CD4-positive, alpha-beta memory T cell (primary cell): Measurements from ENCODE around the gene ZFP69B. TPM values are rescaled to one million over a fixed set of nuclear protein-coding genes. Genes with fewer than 3 reads are reported as not detected.

Experiments
- CTCF ChIA-PET: fragments of 350-600 bp; sonication (Branson Sonifier 250); formaldehyde crosslinking; loops from one replicate; lab custom pipeline; 2021; ENCODE audit warnings: inconsistent platforms; ENCODE audit not compliant: partially characterized antibody; lab: Charles Lee
- POLR2A ChIA-PET: fragments of 350-600 bp; sonication (Branson Sonifier 250); formaldehyde crosslinking; loops from one replicate; lab custom pipeline; 2021; ENCODE audit not compliant: partially characterized antibody; lab: Charles Lee
- DNase-seq, 5 donors: peaks; one replicate each; pipeline versions ENCODE4 v3.0.0 to v3.0.0-alpha.2; 2020 to 2022; ENCODE audit warnings: mixed read lengths in 1 of 5
- H3K27ac ChIP-seq: one replicate; pipeline ENCODE4 v1.7.0; 2013; ENCODE audit warnings: low read depth, low read length
- H3K27me3 ChIP-seq: 2 replicates; pipeline ENCODE4 v1.7.0; 2013; ENCODE audit warnings: mild to moderate bottlenecking, low read length, moderate library complexity; ENCODE audit not compliant: insufficient read depth
- H3K36me3 ChIP-seq: 2 replicates; pipeline ENCODE4 v1.7.0; 2013; ENCODE audit warnings: mild to moderate bottlenecking, low read length, moderate library complexity; ENCODE audit not compliant: insufficient read depth
- H3K4me1 ChIP-seq: 2 replicates; pipeline ENCODE4 v1.7.0; 2013; ENCODE audit warnings: mild to moderate bottlenecking, low read length, moderate library complexity; ENCODE audit not compliant: insufficient read depth
- H3K4me3 ChIP-seq, 2 donors: one replicate each; pipeline ENCODE4 v1.7.0; 2013; ENCODE audit warnings: low read length in 2 of 2, mild to moderate bottlenecking in 1 of 2
- H3K9me3 ChIP-seq, 2 donors: one replicate each; pipeline ENCODE4 v1.7.0; 2013; ENCODE audit warnings: low read length in 2 of 2, control low read depth in 1 of 2; ENCODE audit not compliant: control insufficient read depth in 1 of 2
- H3K27ac Mint-ChIP-seq, 7 donors: one replicate each; pipeline ENCODE4 v1.8.0; 2020 to 2021; ENCODE audit warnings: mixed read lengths in 7 of 7, mild to moderate bottlenecking in 6 of 7, inconsistent platforms in 3 of 7, moderate library complexity in 3 of 7
- H3K27me3 Mint-ChIP-seq, 2 donors: one replicate each; pipeline ENCODE4 v1.8.0; 2020 to 2021; ENCODE audit warnings: mixed read lengths in 2 of 2
- H3K36me3 Mint-ChIP-seq, 2 donors: one replicate each; pipeline ENCODE4 v1.8.0; 2020 to 2021; ENCODE audit warnings: mixed read lengths in 2 of 2, inconsistent platforms in 1 of 2, mild to moderate bottlenecking in 1 of 2
- H3K4me1 Mint-ChIP-seq, 4 donors: one replicate each; pipeline ENCODE4 v1.8.0; 2020 to 2021; ENCODE audit warnings: mixed read lengths in 4 of 4, mild to moderate bottlenecking in 1 of 4
- H3K4me3 Mint-ChIP-seq, 8 donors: one replicate each; pipeline ENCODE4 v1.8.0; 2020 to 2021; ENCODE audit warnings: mixed read lengths in 8 of 8, mild to moderate bottlenecking in 7 of 8, moderate library complexity in 6 of 8, inconsistent platforms in 3 of 8
- H3K9me3 Mint-ChIP-seq, 8 donors: one replicate each; pipeline ENCODE4 v1.8.0; 2020 to 2021; ENCODE audit warnings: mixed read lengths in 8 of 8, mild to moderate bottlenecking in 5 of 8, inconsistent platforms in 3 of 8, moderate library complexity in 1 of 8
- intact Hi-C: fragments of 100-400 bp; cut with micrococcal nuclease; formaldehyde crosslinking; loops from one replicate; pipeline ENCODE4 v1.15.1; 2023
- polyA plus RNA-seq, 2 donors: library from polyadenylated mRNA; unstranded; fragments of 300-500 nt; fragmentation: Illumina TruSeq; gene quantifications; one replicate each; pipeline ENCODE4 v1.2.3, GENCODE V29; 2021
- total RNA-seq, 2 experiments: library from RNA; stranded (reverse); gene quantifications; one replicate each; pipeline ENCODE4 v1.2.3, GENCODE V29; 2021

ZFP69B gene
- total and polyA plus RNA-seq, 4 experiments from 2014 or later = 2.1 to 7.9 (median 5.0) TPM

GRCh38 chr1:40508375-40509341, 58.4 kb downstream of the ZFP69B start, which contains the start of gene EXO5:
EXO5 (plus strand) TSS chr1:40508767; CDS start chr1:40514545, 5,778 bp downstream.
- H3K36me3 Mint-ChIP-seq = peaks cover 34 to 42% of the 10 kb centered on the region in 2 donors

More at GRCh38 chr1:40508375-40509341, 58.4 kb downstream of the ZFP69B start, which contains the start of gene EXO5:
- H3K27ac ChIP-seq = peak within 1 kb of the TSS; percentile 60
- H3K27me3 ChIP-seq = no peaks in the 10 kb centered on the region
- H3K36me3 ChIP-seq = no peaks in the 10 kb centered on the region
- no peaks in the 10 kb centered on the region for H3K9me3 ChIP-seq
- Mint-ChIP-seq H3K9me3 (peaks cover 2 to 41% (median 27%) of the 10 kb centered on the region in 8 donors), H3K4me3 (peak within 1 kb of the TSS; percentile 86 to 93 (median 92)), H3K27me3 (no peaks in the 10 kb centered on the region), H3K4me1 (peaks cover 9 to 15% (median 13%) of the 10 kb centered on the region in 4 donors), H3K27ac (peak within 1 kb of the TSS; percentile 49 to 95 (median 87))
- intact Hi-C loops = loop anchor here (1.0 kb wide), 3 partner anchors 23 to 58 kb away; partner anchors contain the start of genes ZFP69, ZFP69B and ZNF684
- ChIA-PET CTCF (interaction anchor here (1.3 kb wide), 1 partner anchor 23 kb away, joined by 3 read pairs; no protein-coding TSS in a partner anchor), POLR2A (interaction anchor here (0.6 to 2.4 kb wide), 7 partner anchors 24 to 183 kb away, joined by 3 to 25 read pairs (median 6); partner anchors contain the start of genes NFYC, SMAP2, ZFP69 and ZFP69B)
- H3K4me1 ChIP-seq = peaks cover 8% of the 10 kb centered on the region
- peak within 1 kb of the TSS; percentile 71 to 79 for H3K4me3 ChIP-seq
- DNase-seq = peak; percentile 69 to 79 (median 75)

Other genes with a start within 250 kb of the ZFP69B start
- gene TMCO2, start 202.5 kb upstream of the ZFP69B start, total RNA-seq = under 1 TPM in 1 of 2 experiments, not detected in 1; 0.47 TPM
- gene TMCO2, start 202.5 kb upstream of the ZFP69B start, polyA plus RNA-seq = not detected
- gene ZMPSTE24, start 192.2 kb upstream of the ZFP69B start, total RNA-seq = 10 to 100 TPM; 19.7 to 21.0 TPM
- gene ZMPSTE24, start 192.2 kb upstream of the ZFP69B start, polyA plus RNA-seq = 10 to 100 TPM; 27.1 to 44.1 TPM
- 1 to 10 TPM; 2.1 to 2.8 TPM for gene COL9A2, start 133.2 kb upstream of the ZFP69B start, total RNA-seq
- under 1 TPM in 1 of 2 donors, not detected in 1; 0.41 TPM for gene COL9A2, start 133.2 kb upstream of the ZFP69B start, polyA plus RNA-seq
- 100 to 1,000 TPM; 123 TPM for gene SMAP2, start 76.7 kb upstream of the ZFP69B start, total RNA-seq
- gene SMAP2, start 76.7 kb upstream of the ZFP69B start, polyA plus RNA-seq = 100 to 1,000 TPM; 258 to 358 TPM
- gene ZFP69, start 26.8 kb downstream of the ZFP69B start, total RNA-seq = 1 to 10 TPM; 3.3 to 4.3 TPM
- gene ZFP69, start 26.8 kb downstream of the ZFP69B start, polyA plus RNA-seq = 1 to 10 TPM; 3.8 to 6.1 TPM
- gene EXO5, start 58.3 kb downstream of the ZFP69B start, total RNA-seq = 10 to 100 TPM; 10.1 to 10.7 TPM
- 1 to 10 TPM; 4.0 to 6.8 TPM for gene EXO5, start 58.3 kb downstream of the ZFP69B start, polyA plus RNA-seq
- gene ZNF684, start 81.2 kb downstream of the ZFP69B start, total RNA-seq = 1 to 10 TPM; 4.4 to 5.5 TPM
- 1 to 10 TPM; 2.0 to 3.8 TPM for gene ZNF684, start 81.2 kb downstream of the ZFP69B start, polyA plus RNA-seq
- gene RIMS3, start 215.2 kb downstream of the ZFP69B start, total RNA-seq = 1 to 10 TPM; 2.0 to 2.3 TPM
- 1 to 10 TPM; 1.5 to 3.4 TPM for gene RIMS3, start 215.2 kb downstream of the ZFP69B start, polyA plus RNA-seq
- gene NFYC, start 241.2 kb downstream of the ZFP69B start, total RNA-seq = 10 to 100 TPM; 70.4 to 73.6 TPM
- gene NFYC, start 241.2 kb downstream of the ZFP69B start, polyA plus RNA-seq = 10 to 100 TPM; 47.7 to 67.2 TPM